IPS-15b (cell line): ENCODE results near the gene BRMS1.

ENCODE experiments used
- H3K27me3 ChIP-seq: one replicate; pipeline ENCODE4 v1.6.1; 2013; ENCODE audit warnings: low read length; ENCODE audit not compliant: control insufficient read depth, insufficient read depth
- H3K36me3 ChIP-seq: one replicate; pipeline ENCODE4 v1.6.1; 2013; ENCODE audit warnings: low read length; ENCODE audit not compliant: control insufficient read depth, insufficient read depth
- H3K4me1 ChIP-seq: one replicate; pipeline ENCODE4 v1.6.1; 2013; ENCODE audit warnings: mild to moderate bottlenecking, low read length; ENCODE audit not compliant: control insufficient read depth, insufficient read depth
- H3K4me3 ChIP-seq: one replicate; pipeline ENCODE4 v1.5.1; 2013; ENCODE audit warnings: low read depth, low read length
- H3K9ac ChIP-seq: one replicate; pipeline ENCODE4 v1.6.1; 2013; ENCODE audit warnings: low read depth, mild to moderate bottlenecking, low read length
- H3K9me3 ChIP-seq: one replicate; pipeline ENCODE4 v1.6.1; 2013; ENCODE audit warnings: mild to moderate bottlenecking, low read length; ENCODE audit not compliant: control insufficient read depth, insufficient read depth

BRMS1 gene

DNA sequence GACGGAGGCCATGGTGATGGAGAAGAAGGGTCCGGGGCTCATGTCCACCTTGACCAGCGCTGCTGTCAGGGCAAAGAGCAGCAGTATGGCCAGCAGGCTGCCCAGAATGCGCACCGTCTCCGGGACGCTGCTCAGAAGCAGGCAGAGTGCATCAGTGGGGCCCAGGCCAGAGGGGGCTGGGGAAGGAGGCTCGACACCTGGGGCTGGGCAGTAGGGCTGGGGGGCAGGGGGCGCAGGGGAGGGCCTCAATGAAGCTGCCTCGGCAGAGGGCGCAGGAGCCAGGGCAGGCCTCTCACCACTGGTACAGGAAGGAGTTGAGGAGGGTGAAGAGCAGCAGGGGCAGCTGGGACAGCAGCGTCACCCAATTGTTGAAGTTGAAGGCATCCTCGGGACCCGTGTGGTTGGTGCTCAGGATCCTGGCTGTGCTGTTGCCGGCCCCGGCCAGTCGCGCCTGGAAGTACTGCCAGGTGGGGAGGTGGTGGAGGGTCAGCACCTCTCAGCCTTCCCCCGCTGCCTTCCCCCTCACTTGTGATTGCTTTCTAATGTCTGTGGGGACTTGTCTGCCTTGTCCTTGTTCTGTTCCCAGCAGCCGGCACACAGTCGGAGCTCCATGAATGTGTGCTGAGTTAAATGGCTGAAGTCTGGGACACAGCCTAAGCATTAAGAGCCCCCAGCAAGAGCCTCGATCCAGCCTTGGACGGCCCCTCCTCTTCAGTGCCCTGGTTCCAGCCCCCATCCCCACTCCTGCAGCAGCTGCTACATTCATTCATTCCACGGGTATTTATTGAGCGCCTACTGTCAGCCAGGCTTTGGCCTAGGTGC lies 24.4 kb upstream of the BRMS1 start:
- Histone ChIP-seq H3K36me3 (peaks cover 41% of the 10 kb centered on the region), H3K9me3 (no peaks in the 10 kb centered on the region), H3K4me1 (peaks cover 9% of the 10 kb centered on the region), H3K9ac (no peak overlapping the region), H3K4me3 (peak overlapping the region; percentile 63), H3K27me3 (no peaks in the 10 kb centered on the region)

- H3K36me3 ChIP-seq, result peaks cover 46% of the 10 kb centered on the region
- H3K9ac ChIP-seq, result no peak overlapping the region
- H3K4me1 ChIP-seq, result peaks cover 9% of the 10 kb centered on the region
- no peaks in the 10 kb centered on the region for H3K27me3 ChIP-seq
- H3K9me3 ChIP-seq, result no peaks in the 10 kb centered on the region
- H3K4me3 ChIP-seq, result no peak overlapping the region
These were observed 23.6 kb upstream of the BRMS1 start for GRCh38 chr11:66368484-66368883.

DNA sequence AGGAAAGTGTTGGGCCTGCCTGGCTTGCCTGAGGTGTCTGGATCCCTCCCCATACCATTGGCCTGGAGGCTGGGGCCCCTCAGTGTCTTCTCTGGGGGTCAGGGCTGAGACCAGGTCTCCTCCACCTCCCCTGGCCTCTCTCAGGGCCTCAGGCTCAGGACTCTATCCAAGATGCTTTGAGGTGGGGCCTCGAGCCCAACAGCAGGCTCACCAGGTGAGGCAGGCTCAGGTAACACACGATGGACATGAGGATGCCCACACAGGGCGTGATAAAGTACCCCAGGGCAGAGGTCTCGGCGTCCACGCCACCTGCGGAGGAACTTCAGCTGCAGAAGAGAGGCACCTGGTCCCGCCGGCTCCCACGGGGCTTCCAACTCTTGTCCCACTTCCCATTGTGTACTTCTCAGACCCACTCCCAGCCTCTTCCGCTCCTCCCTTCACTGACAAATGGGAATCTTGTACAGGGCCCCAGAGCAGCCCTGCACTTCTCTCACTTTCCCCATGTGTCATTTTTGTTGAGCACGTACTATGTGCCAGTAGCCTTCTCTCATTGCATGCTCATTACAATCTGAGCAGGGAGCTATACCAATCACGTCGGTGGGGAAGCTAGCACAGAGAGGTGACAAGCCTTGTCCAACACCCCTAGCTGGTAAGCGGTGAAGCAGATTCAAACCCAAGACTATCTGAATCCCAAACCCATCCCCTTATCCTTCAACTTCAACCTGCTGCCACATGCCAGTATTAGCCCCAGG lies 22.8 kb upstream of the BRMS1 start:
- peaks cover 6% of the 10 kb centered on the region for H3K4me1 ChIP-seq
- H3K9ac ChIP-seq, result no peak overlapping the region
- no peaks in the 10 kb centered on the region for H3K9me3 ChIP-seq
- peaks cover 51% of the 10 kb centered on the region for H3K36me3 ChIP-seq
- no peak overlapping the region for H3K4me3 ChIP-seq
- no peaks in the 10 kb centered on the region for H3K27me3 ChIP-seq

GRCh38 chr11:66366844-66367477 lies 22.1 kb upstream of the BRMS1 start:
- Histone ChIP-seq H3K27me3 (no peaks in the 10 kb centered on the region), H3K36me3 (peaks cover 54% of the 10 kb centered on the region)

GRCh38 chr11:66365711-66366619 lies 21.1 kb upstream of the BRMS1 start:
- H3K4me1 ChIP-seq, result peaks cover 6% of the 10 kb centered on the region
- no peaks in the 10 kb centered on the region for H3K9me3 ChIP-seq
- no peaks in the 10 kb centered on the region for H3K27me3 ChIP-seq
- no peak overlapping the region for H3K4me3 ChIP-seq
- H3K9ac ChIP-seq, result no peak overlapping the region
- H3K36me3 ChIP-seq, result peaks cover 54% of the 10 kb centered on the region

More at GRCh38 chr11:66366844-66367477, 22.1 kb upstream of the BRMS1 start:
- Histone ChIP-seq H3K4me1 (peaks cover 6% of the 10 kb centered on the region), H3K4me3 (no peak overlapping the region), H3K9ac (no peak overlapping the region), H3K9me3 (no peaks in the 10 kb centered on the region)

- no peak overlapping the region for H3K9ac ChIP-seq
- H3K9me3 ChIP-seq, result no peaks in the 10 kb centered on the region
- H3K27me3 ChIP-seq, result no peaks in the 10 kb centered on the region
- peaks cover 54% of the 10 kb centered on the region for H3K36me3 ChIP-seq
- H3K4me1 ChIP-seq, result peaks cover 6% of the 10 kb centered on the region
- no peak overlapping the region for H3K4me3 ChIP-seq
These were observed 20.3 kb upstream of the BRMS1 start for GRCh38 chr11:66365166-66365565.

DNA sequence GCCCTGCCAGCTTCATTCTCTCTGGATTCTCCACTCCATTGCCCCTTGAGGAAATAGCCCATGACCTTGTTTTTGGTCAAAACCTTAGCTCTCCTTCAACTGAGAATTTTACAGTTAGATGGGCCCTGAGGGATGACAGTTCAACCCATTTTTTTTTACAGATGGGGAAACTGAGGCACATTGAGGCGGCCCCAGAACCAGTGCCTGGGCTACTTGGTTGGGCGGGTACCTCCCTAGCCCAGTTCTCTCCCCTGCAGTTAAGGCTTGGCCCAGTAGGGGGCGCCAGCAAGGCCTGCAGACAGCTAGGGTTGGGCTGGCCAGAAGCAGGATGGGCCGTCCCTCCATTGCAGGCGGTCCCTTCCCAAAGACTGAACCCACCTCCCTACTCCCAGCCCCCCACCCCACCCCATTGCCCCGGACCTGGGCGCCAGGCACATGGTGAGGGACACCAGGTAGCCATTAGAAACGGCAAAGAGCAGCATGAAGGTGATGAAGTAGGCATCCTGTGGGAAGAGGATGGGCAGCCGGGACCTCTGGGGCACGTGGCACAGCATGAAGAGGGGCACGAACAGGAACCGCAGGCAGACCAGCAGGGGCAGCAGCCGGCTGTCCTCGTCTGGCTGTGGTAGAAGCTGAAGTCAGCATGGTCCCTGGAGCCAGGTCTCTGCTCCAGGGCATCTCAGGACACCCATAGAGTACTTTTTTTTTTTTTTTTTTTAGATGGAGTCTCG lies 19.1 kb upstream of the BRMS1 start:
- no peak overlapping the region for H3K4me3 ChIP-seq
- peaks cover 49% of the 10 kb centered on the region for H3K36me3 ChIP-seq
- H3K9me3 ChIP-seq, result no peaks in the 10 kb centered on the region
- no peaks in the 10 kb centered on the region for H3K4me1 ChIP-seq
- H3K9ac ChIP-seq, result no peak overlapping the region
- no peaks in the 10 kb centered on the region for H3K27me3 ChIP-seq

DNA sequence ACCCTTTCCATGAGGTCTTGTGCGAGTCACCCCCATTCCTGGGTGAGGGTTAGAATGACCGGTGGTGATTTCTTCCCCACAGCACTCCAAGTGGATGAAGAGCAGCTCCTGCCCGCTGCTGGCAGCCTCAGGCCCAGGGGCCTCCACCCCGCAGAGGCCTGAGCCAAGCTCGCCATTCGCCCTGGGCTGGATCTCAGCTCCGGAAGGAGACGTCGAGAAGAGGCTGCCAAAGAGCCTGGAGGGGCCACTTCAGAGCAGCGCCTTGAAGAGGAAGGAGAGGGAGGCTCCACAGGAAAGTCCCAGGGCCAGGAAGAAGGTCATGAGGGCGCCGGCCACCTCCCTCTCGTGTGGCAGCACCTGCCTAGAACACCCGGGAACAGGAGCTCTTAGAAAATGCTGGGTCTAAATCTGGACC lies 18.3 kb upstream of the BRMS1 start:
- Histone ChIP-seq H3K4me1 (no peaks in the 10 kb centered on the region), H3K27me3 (no peaks in the 10 kb centered on the region), H3K36me3 (peaks cover 42% of the 10 kb centered on the region), H3K4me3 (no peak overlapping the region), H3K9ac (no peak overlapping the region), H3K9me3 (no peaks in the 10 kb centered on the region)

DNA sequence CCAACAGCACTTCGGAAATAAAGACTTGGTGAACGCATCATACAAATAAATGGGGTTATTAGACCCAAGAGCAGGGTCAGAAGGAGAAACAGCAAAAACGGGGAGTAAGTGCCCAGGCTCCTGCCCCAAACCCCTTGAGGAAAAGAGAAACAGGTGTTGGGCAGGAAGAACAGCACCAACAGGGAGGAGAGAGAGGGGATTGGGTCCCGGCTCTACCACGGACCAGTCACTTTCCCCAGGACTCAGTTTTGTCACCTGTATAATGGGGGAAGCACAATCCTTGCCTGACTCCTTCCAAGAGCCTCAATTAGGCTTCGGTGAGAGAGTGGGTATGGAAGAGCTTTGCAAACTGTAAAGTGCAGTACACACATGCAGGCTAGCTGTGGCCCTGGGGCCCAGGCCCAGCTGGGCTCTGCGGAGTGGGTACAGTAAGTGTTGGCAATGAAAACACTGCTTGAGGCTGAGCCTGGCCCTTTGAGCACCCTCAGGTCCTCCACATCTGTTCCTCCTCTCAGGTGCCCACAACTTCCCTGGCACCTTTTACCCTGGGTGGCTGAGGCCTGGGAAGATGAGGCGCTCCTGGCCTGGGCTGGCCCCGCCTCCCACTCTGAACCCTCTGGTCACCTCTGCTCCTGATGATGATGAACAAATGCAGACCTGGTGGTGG lies 17.7 kb upstream of the BRMS1 start:
- H3K4me1 ChIP-seq, result no peaks in the 10 kb centered on the region
- H3K27me3 ChIP-seq, result no peaks in the 10 kb centered on the region
- H3K9me3 ChIP-seq, result no peaks in the 10 kb centered on the region
- peaks cover 36% of the 10 kb centered on the region for H3K36me3 ChIP-seq
- no peak overlapping the region for H3K9ac ChIP-seq
- no peak overlapping the region for H3K4me3 ChIP-seq

GRCh38 chr11:66361502-66361941 lies 16.6 kb upstream of the BRMS1 start:
- Histone ChIP-seq H3K9ac (no peak overlapping the region), H3K4me3 (no peak overlapping the region), H3K9me3 (no peaks in the 10 kb centered on the region), H3K36me3 (peaks cover 25% of the 10 kb centered on the region), H3K27me3 (no peaks in the 10 kb centered on the region), H3K4me1 (no peaks in the 10 kb centered on the region)
